ENCODE data around the gene ADCY5.
"Not testable (repeated sequence)": the region's sequence is repeated elsewhere in the genome, so short reads cannot be mapped to it uniquely, and the experiment has no call there.

Gene ADCY5

GRCh38 chr3:123258359-123258758, 190.5 kb downstream of the ADCY5 start:
- no peak for DNase-seq (ENCODE audit: low read depth)

DNA sequence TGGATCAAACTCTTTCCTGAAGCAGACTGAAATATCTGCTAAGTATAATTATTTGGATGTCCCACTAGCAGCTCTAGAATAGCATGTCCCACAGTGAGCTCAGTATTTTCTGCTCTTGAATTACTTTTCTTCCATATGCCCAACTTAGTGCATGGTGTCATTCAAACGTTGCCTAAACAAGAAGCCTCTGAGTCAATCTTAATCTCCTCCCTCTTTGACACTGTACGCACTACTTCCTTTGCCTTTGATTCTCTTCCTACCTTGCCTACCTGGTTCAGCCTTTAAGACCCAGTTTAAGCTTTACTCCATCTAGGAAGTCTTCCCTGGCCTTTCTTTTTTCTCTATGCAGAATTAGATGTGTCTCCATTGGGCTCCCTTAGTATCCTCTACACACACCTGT, 192.6 kb downstream of the ADCY5 start:
- no peak for DNase-seq (ENCODE audit: low read depth)

GRCh38 chr3:123246866-123247265, 202.0 kb downstream of the ADCY5 start:
- no peak for DNase-seq (ENCODE audit: low read depth)

DNA sequence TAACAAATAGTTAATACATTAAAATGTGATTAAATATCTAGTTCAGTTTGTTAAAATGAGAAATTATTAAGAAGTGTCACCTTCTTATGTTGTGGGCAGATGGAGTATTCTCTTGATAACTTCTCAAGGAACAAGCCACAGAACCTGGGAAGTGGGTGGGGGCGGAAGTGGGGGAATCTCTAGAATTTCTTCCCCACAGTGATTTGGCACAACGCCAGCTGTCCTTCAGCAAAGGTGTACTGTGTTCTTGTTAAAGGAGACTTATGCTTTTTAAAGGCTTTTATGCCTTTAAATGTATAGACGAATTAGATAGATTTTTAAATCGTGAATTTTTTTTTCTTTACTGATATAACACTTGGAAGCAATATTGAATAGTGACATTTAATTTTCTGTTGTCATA, 204.8 kb downstream of the ADCY5 start:
- DNase-seq (ENCODE audit: low read depth), result no peak

GRCh38 chr3:123239756-123240155, 209.1 kb downstream of the ADCY5 start:
- no peak for DNase-seq (ENCODE audit: low read depth)

DNA sequence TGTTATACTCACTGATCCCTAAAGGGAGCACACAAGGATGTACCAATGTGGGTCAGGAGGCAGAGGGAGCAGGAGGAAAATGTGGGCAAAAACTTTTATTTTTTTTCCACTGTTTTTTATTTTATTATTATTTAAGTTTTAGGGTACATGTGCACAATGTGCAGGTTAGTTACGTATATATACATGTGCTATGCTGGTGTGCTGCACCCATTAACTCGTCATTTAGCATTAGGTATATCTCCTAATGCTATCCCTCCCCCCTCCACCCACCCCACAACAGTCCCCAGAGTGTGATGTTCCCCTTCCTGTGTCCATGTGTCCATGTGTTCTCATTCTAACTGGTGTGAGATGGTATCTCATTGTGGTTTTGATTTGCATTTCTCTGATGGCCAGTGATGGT, 209.7 kb downstream of the ADCY5 start:
- DNase-seq (ENCODE audit: low read depth), result not testable (repeated sequence)

- DNase-seq (ENCODE audit: low read depth), result no peak
Measured at GRCh38 chr3:123236902-123237301, 212.0 kb downstream of the ADCY5 start.
